PC-9 (cell line): Measurements from ENCODE around the gene FBXW7.

ENCODE experiments used
- CTCF ChIP-seq: fragments of 200-600 bp; sonication (generic); conservative IDR thresholded peaks from 2 replicates; pipeline ENCODE4 v1.6.1; 2017; ENCODE audit warnings: mixed run types, antibody characterized with exemption, mild to moderate bottlenecking, moderate library complexity
- EZH2 ChIP-seq: fragments of 200-600 bp; sonication (generic); IDR thresholded peaks from 2 replicates; pipeline ENCODE4 v1.8.0; 2017; ENCODE audit warnings: antibody characterized with exemption, low read depth

DNA sequence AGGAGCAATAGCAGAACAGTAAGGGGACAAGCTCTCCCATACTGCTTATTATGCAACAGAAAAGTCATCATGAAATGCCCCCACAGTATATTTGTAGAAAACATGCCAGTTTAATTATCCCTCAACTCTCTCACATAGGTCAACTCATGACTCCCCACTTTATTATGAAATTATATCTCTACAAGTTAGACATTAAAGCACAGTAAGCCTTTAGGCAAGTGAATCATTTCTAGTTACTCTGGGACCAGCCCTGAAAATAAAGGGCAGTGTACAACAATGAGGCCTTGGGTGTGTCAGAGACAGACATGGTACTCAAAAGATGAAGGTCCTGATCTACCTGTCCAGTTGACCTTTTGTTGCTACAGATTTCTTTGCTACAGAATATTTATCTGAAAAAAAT is 191.9 kb downstream of the FBXW7 start:
- TF ChIP-seq EZH2 (no peak), CTCF (no peak)
